Fibroblast of lung (primary cell): ENCODE measurements around the gene RAD18. TPM values are rescaled to one million over a fixed set of nuclear protein-coding genes. Genes with fewer than 3 reads are reported as not detected.

Experiments used
- DNase-seq, 2 donors: peaks; one replicate each; pipeline versions ENCODE4 v3.0.0 to v3.0.0-alpha.2; 2010; ENCODE audit warnings: low read depth in 2 of 2
- H2AFZ ChIP-seq: 2 replicates; pipeline ENCODE4 v1.5.1; 2012; ENCODE audit warnings: low read length, control low read depth, inconsistent platforms
- H3K27ac ChIP-seq: 2 replicates; pipeline ENCODE4 v1.5.1; 2011; ENCODE audit warnings: low read length, control low read depth; ENCODE audit not compliant: insufficient read depth
- H3K27me3 ChIP-seq: 2 replicates; pipeline ENCODE4 v1.5.1; 2011; ENCODE audit warnings: mild to moderate bottlenecking, low read length; ENCODE audit not compliant: control insufficient read depth, insufficient read depth
- H3K36me3 ChIP-seq: 2 replicates; pipeline ENCODE4 v1.5.1; 2011; ENCODE audit warnings: low read length; ENCODE audit not compliant: control insufficient read depth, insufficient read depth
- H3K4me1 ChIP-seq: 2 replicates; pipeline ENCODE4 v1.5.1; 2011; ENCODE audit warnings: low read length; ENCODE audit not compliant: control insufficient read depth, insufficient read depth; ENCODE audit errors: extremely low read depth
- H3K4me2 ChIP-seq: 2 replicates; pipeline ENCODE4 v1.5.1; 2011; ENCODE audit warnings: low read length, control low read depth; ENCODE audit not compliant: insufficient read depth; ENCODE audit errors: extremely low read depth
- H3K4me3 ChIP-seq, 4 experiments: fragments of 200-600 bp in 1 of 4; sonication (generic) in 1 of 4; replicated peaks in 1 of 4; 2 replicates each; pipeline ENCODE4 v1.5.1; 2011 to 2016; ENCODE audit warnings: low read length in 4 of 4, low read depth in 3 of 4, mild to moderate bottlenecking in 3 of 4, control low read depth in 2 of 4, inconsistent platforms in 1 of 4, mixed read lengths in 1 of 4; ENCODE audit not compliant: insufficient read depth in 1 of 4; ENCODE audit errors: control extremely low read depth in 1 of 4
- H3K79me2 ChIP-seq: 2 replicates; pipeline ENCODE4 v1.5.1; 2012; ENCODE audit warnings: mild to moderate bottlenecking, low read length, inconsistent platforms; ENCODE audit not compliant: control insufficient read depth, insufficient read depth
- H3K9ac ChIP-seq: 2 replicates; pipeline ENCODE4 v1.5.1; 2011; ENCODE audit warnings: mild to moderate bottlenecking, low read length, control low read depth; ENCODE audit not compliant: insufficient read depth
- H3K9me3 ChIP-seq: 2 replicates; pipeline ENCODE4 v1.5.1; 2012; ENCODE audit warnings: low read depth, low read length; ENCODE audit not compliant: control insufficient read depth, insufficient read depth
- H4K20me1 ChIP-seq: 2 replicates; pipeline ENCODE4 v1.5.1; 2011; ENCODE audit warnings: low read length; ENCODE audit not compliant: control insufficient read depth, insufficient read depth; ENCODE audit errors: extremely low read depth
- EZH2 ChIP-seq: IDR thresholded peaks from 2 replicates; pipeline ENCODE4 v1.5.1; 2012; ENCODE audit warnings: low read length, control low read depth, mild to moderate bottlenecking; ENCODE audit errors: missing control alignments
- polyA plus RNA-seq, 2 donors: library from polyadenylated mRNA; depleted of rRNA in 1 of 2; stranded (reverse) in 1 of 2; unstranded in 1 of 2; fragments of >200 nt; gene quantifications; 2 replicates each; pipeline ENCODE4 v1.2.1, GENCODE V29; 2011 to 2012; ENCODE audit warnings: missing spikeins in 1 of 2
- total RNA-seq: library from RNA; depleted of rRNA; stranded (reverse); fragments of >200 nt; gene quantifications from 2 replicates; pipeline ENCODE4 v1.2.1, GENCODE V29; 2014
- TF ChIP-seq, protein P1 (sequence below), 2 donors: IDR thresholded peaks in 1 of 2; conservative IDR thresholded peaks in 1 of 2; 1 replicate in 1 of 2; 2 replicates in 1 of 2; pipeline ENCODE4 v1.5.1; 2011 to 2012; ENCODE audit warnings: low read length in 2 of 2, control low read depth in 1 of 2, inconsistent platforms in 1 of 2, low read depth in 1 of 2, mild to moderate bottlenecking in 1 of 2

RAD18 gene
- total and polyA plus RNA-seq, 2 donors (not counting 1 experiment from before 2014, with no cell fraction given): 6.1 to 9.9 TPM

DNA sequence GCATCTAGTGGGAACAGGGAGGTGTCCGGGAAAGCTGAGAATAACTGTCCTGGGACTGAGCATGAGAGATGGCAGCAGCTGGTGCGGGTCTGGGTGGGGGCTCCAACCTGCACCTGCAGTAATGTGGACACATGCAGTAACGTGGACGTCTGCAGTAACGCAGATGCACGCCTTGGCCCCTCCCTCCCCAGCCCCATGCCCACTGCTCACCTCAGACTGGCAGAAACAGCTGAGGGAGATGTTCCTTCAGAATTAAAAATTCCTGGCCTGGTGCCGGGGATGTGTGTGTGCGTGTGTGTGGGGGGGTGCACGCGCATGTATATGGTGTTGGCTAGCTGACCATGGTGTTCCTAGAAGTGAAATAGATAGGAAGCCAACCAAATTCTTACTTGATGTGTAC, 107.2 kb downstream of the RAD18 start:
- Histone ChIP-seq H2AFZ (no peak overlapping the region), H3K4me1 (peaks cover 7% of the 10 kb centered on the region), H3K9me3 (no peaks in the 10 kb centered on the region), H3K79me2 (no peaks in the 10 kb centered on the region), H4K20me1 (no peaks in the 10 kb centered on the region), H3K36me3 (no peaks in the 10 kb centered on the region), H3K4me3 (no peak overlapping the region), H3K9ac (no peak overlapping the region), H3K27ac (no peak overlapping the region), H3K27me3 (no peaks in the 10 kb centered on the region), H3K4me2 (no peak overlapping the region)
- peak in 1 of 2 donors; percentile 36 for DNase-seq
- no peak for TF ChIP-seq EZH2
- TF ChIP-seq, protein P1, sequence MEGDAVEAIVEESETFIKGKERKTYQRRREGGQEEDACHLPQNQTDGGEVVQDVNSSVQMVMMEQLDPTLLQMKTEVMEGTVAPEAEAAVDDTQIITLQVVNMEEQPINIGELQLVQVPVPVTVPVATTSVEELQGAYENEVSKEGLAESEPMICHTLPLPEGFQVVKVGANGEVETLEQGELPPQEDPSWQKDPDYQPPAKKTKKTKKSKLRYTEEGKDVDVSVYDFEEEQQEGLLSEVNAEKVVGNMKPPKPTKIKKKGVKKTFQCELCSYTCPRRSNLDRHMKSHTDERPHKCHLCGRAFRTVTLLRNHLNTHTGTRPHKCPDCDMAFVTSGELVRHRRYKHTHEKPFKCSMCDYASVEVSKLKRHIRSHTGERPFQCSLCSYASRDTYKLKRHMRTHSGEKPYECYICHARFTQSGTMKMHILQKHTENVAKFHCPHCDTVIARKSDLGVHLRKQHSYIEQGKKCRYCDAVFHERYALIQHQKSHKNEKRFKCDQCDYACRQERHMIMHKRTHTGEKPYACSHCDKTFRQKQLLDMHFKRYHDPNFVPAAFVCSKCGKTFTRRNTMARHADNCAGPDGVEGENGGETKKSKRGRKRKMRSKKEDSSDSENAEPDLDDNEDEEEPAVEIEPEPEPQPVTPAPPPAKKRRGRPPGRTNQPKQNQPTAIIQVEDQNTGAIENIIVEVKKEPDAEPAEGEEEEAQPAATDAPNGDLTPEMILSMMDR (conservative IDR thresholded peaks at IDR 0.05 in 1 of 2, IDR thresholded peaks at IDR 0.05 in 1 of 2; ENCODE audit: low read depth in 1 of 2, low read length in 2 of 2): no peak

DNA sequence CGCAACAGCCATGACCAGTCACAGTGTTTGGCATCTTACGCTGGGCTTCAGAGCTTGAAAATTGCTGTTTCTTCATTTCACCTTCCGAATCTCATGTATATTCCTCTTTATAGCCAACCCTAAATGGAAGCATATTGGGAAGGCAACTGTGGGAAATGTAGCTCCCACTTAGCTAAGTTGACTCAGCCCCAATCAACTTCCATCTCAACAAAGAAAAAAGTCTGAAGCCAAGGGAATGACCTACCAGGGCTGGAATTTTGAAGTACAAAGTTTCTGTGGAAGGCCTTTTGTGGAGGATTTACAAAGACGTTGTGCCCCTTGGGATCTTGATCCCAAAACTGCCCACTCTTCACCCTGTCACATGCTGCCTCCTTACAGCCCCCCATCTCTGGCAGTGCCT, 108.6 kb downstream of the RAD18 start:
- Histone ChIP-seq H3K9me3 (no peaks in the 10 kb centered on the region), H3K4me3 (no peak overlapping the region), H3K4me1 (peaks cover 7% of the 10 kb centered on the region), H3K27ac (no peak overlapping the region), H3K36me3 (no peaks in the 10 kb centered on the region), H3K27me3 (no peaks in the 10 kb centered on the region), H3K9ac (no peak overlapping the region), H3K4me2 (no peak overlapping the region), H4K20me1 (no peaks in the 10 kb centered on the region), H3K79me2 (no peaks in the 10 kb centered on the region), H2AFZ (no peak overlapping the region)
- TF ChIP-seq EZH2: no peak
- TF ChIP-seq, protein P1 (conservative IDR thresholded peaks at IDR 0.05 in 1 of 2, IDR thresholded peaks at IDR 0.05 in 1 of 2; ENCODE audit: low read depth in 1 of 2, low read length in 2 of 2): no peak
- DNase-seq: peak in 1 of 2 donors; percentile 81

DNA sequence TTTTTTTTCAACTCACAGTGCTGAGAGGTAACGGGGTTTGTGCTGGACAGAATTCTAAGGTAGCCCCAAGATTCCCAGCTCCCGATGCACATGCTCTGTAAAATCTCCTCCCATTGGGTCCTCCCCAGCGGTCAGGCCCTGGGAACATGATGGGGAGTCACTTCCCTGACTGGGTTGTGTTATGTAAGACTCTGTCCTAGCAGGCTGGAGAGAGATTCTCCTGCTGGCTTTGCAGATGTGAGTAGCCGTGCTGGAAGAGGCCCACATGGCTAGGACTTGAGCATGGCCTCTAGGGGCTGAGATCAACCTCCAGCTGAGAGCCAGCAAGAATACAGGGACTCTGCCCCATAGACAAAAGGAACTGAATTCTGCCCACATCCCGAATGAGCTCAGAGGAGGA, 110.2 kb downstream of the RAD18 start:
- DNase-seq: peak in 1 of 2 donors; percentile 38
- Histone ChIP-seq H4K20me1 (no peaks in the 10 kb centered on the region), H3K36me3 (no peaks in the 10 kb centered on the region), H3K27ac (no peak overlapping the region), H2AFZ (no peak overlapping the region), H3K9ac (no peak overlapping the region), H3K4me2 (no peak overlapping the region), H3K79me2 (no peaks in the 10 kb centered on the region), H3K4me3 (no peak overlapping the region), H3K9me3 (no peaks in the 10 kb centered on the region), H3K4me1 (peaks cover 12% of the 10 kb centered on the region), H3K27me3 (no peaks in the 10 kb centered on the region)
- TF ChIP-seq EZH2: no peak
- TF ChIP-seq, protein P1 (conservative IDR thresholded peaks at IDR 0.05 in 1 of 2, IDR thresholded peaks at IDR 0.05 in 1 of 2; ENCODE audit: low read depth in 1 of 2, low read length in 2 of 2): no peak
